GOT3 (cell line): ENCODE data around the gene SPATA3.

Experiments used
- DNase-seq: peaks from one replicate; lab custom pipeline; 2025; ENCODE audit warnings: mixed read lengths; lab: John Stamatoyannopoulos, UW

SPATA3 gene

GRCh38 chr2:230968921-230969658 is 26.8 kb upstream of the SPATA3 start:
- no peak for DNase-seq

DNA sequence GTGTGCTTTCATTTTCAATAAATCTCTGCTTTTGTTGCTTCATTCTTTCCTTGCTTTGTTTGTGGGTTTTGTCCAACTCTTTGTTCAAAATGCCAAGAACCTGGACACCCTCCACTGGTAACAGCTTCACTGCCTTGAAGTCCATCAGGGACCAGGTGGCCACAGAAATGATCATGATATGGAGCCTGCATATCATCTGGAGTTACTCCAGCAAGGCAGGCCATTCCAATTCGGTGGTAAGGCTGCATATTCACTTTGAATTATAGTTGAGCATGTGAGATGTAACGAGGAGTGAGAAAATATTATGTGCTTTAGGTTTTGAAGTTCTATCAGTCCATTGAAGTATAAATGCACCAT is 26.3 kb upstream of the SPATA3 start:
- no peak for DNase-seq

GRCh38 chr2:230972046-230972445 is 23.9 kb upstream of the SPATA3 start:
- DNase-seq: no peak

DNA sequence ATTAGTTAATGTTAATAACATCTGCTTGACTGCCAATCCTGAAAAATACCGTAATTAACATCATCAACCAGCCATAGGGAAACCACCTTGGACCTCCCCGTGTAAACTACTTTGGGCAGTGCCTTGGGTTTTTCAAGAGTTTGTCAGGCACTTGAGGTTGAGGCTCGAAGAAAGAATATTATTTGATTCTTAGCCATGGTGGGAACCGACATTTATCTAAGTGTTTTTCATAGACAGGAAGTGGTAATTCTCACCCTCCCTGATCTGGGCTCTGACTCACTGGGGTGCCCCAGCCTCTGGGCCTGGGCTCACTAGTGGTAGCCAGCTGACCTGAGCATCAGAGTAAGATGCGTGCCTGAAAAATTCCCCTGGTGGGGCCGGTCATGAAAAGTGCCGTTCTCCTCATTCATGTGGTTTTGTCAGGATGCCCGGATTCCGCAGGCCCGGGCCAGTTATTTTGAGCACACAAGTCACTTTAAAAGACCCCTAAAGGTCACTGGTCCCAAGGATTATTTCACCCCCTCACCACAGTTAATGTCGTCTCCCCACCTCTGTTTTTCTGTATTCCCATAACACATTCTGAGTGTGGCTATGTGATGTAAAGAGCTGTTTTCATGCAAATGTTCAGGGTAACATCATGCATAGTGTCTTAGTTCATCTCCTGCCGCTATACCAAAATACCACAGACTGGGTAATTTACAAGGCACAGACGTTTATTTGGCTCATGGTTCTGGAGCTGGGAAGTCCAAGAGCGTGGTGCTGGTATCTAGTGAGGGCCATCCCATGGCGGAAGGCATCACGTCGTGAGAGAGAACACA is 21.6 kb upstream of the SPATA3 start:
- no peak for DNase-seq

DNA sequence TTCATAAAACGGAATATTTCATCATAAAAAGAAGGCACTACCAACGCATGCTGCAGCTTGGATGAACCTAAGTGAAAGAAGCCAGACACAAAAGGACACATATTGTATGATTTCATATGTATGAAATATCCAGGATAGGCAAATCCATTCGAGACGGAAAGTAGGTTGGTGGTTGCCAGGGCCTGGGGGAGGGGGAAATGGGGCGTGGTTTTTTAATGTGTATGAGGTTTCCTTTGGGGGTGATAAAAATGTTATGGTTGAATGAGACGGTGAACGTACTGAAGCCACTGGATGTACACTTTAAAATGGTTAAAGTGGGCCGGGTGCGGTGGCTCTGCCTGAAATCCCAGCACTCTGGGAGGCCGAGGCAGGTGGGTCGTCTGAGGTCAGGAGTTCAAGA is 20.0 kb upstream of the SPATA3 start:
- DNase-seq: no peak

DNA sequence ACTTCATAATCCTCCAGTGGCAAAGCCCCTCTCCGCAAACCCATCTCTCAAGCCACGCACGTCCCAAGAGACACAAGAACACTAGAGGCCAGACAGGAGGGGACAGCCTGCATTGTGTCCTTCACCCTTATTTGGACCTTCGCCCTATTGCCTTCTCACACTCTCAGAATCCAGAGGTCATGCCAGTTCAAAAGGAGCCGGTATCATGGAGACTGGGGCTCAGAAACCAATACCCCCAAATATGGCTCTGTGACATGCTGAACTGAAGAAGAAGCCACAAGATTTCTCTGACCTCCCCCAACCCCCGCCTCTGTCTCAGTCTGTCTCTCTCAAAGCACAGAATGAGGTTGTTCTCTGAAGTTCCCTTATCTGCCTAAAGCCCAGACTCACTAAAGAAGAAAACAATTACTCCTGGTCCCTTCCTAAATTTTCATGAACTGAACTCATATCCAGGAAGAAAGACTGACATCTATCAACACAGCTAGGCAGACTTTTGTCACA is 19.2 kb upstream of the SPATA3 start:
- no peak for DNase-seq

DNA sequence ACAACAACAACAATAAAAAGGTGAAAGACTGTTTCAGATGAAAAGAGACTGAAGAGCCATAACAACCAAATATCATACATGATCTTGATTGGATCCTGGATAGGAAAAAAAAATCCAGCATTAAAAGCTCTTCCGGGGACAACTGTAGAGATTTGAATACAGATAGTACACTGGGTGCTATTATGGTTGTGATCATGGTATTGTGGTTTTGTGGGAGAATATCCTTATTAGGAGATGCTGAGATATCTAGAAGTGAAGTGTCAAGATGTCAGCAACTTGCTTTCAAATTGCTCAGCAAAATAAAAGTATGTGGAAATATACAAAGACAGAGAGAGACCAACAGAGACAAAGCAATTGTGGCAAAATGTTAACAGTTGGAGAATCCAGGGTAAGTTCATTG is 15.5 kb upstream of the SPATA3 start:
- no peak for DNase-seq

GRCh38 chr2:230981704-230982103 is 14.2 kb upstream of the SPATA3 start:
- no peak for DNase-seq

GRCh38 chr2:230982126-230982525 is 13.8 kb upstream of the SPATA3 start:
- no peak for DNase-seq

GRCh38 chr2:230982528-230982927 is 13.4 kb upstream of the SPATA3 start:
- DNase-seq: no peak

DNA sequence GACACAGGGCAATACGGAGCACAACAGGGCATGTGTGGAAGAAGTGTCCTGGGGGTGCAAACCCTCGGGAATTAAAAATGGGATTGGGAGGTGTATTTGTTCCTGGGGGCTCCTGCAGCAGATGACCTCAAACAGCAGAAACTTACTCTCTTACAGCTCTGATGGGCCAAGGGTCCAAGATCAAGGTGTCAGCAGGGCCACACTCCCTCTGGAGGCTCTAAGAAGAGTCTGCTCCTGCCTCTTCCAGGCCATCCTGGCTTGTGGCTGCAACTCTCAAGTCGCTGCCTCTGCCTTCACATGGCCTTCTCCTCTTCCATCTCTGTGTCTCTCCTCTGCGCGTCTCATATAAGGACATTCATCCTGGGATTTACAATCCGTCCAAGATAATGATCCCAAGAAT is 12.4 kb upstream of the SPATA3 start:
- no peak for DNase-seq

DNA sequence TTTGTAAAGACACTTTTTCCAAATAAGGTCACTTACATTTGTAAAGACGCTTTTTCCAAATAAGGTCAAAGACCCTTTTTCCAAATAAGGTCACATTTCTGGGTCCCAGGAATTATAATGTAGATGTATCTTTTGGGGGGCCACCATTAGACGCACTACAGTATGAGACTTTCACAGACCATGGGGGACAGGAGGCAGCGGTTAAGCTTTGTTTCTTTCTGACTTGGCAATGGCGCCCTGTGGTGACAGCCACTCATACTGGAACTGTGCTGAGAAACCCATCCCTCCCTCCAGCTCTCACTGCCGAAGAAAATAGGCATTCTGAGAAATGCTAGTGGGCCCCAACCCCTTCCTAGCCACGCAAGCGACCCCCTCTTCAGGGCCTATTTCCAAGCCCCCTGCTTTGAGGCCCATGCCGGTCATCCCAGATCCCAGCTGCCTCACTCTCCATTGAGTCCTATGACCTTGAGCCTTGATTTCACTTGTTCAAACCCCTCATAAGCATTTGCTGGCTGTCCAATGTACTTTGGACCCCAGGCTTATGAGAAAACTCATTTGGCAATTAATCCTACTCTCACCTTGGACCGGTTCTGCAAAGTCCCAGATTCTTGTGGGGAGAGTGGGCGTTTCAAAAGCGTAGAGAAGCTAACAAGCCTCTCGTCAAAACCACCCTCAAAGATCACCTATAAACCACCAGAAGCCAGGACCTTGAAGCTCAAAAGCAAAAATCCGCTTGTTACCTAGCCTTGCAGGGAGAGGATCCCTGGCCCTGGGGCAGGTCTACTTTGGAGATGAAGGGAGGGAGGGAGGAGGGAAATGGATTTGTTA is 11.3 kb upstream of the SPATA3 start:
- no peak for DNase-seq

- no peak for DNase-seq
These were observed 10.2 kb upstream of the SPATA3 start for GRCh38 chr2:230985519-230986231.

- no peak for DNase-seq
These were observed 9.3 kb upstream of the SPATA3 start for GRCh38 chr2:230986520-230987136.

DNA sequence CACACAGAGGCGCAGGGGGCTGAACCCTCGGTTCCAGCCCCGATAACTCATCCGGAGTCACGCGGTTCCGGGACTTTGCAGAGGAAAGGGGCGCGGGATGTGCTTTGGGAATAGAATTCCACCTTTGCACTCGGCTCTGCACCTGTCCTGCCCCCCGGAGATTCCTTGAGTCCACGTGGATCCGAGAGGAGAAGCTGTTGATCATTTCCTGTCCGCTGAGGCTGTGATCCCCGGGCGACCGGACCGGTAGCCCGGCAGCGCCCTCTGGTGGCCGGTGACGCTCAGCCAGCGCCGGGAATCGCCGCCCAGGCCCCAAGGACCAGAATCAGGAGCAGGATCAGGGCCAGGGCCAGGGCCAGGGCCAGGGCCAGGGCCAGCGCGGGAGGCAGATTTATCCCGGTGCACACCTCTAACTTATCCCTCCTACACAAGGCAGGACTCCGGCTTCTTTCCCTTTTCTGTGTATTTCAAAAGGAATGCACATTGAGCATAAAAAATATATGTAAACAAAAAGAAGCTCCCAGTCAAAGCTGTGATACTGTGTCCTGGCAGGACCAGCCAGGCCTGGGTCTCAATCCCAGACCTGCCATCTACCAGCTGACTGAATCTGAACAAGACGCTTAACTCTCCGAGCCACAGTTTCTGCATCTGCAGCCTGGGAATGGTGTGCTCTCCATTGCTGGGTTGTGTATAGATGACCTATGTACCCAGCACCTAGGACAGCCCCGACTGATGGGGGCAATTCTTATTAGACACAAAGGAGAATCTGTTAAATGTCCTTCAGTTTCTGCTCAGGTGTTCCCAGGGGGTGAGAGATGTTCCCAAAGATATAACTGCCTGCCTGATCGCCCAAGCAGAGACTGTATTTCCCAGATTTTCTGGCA is 8.5 kb upstream of the SPATA3 start:
- DNase-seq: peak; percentile 58

DNA sequence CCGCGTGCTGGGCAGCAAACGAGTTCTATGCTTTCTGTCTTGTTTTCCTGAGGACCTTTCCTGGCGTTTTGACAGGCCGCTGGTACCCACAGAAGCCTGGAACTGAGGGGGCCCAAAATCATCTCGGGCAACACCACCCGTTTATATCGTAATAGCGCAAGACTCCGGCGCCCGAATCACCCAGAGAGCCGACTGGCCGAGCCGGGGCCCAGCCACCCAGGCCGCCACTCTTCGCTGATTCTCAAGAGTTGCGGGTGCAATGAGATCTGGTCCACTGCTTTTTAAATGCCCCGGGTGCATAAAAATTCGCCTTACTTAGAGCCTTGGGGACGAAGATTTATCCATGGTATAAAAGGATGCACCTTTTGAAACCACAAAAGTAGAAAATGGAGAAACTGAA is 6.2 kb upstream of the SPATA3 start:
- DNase-seq: no peak

DNA sequence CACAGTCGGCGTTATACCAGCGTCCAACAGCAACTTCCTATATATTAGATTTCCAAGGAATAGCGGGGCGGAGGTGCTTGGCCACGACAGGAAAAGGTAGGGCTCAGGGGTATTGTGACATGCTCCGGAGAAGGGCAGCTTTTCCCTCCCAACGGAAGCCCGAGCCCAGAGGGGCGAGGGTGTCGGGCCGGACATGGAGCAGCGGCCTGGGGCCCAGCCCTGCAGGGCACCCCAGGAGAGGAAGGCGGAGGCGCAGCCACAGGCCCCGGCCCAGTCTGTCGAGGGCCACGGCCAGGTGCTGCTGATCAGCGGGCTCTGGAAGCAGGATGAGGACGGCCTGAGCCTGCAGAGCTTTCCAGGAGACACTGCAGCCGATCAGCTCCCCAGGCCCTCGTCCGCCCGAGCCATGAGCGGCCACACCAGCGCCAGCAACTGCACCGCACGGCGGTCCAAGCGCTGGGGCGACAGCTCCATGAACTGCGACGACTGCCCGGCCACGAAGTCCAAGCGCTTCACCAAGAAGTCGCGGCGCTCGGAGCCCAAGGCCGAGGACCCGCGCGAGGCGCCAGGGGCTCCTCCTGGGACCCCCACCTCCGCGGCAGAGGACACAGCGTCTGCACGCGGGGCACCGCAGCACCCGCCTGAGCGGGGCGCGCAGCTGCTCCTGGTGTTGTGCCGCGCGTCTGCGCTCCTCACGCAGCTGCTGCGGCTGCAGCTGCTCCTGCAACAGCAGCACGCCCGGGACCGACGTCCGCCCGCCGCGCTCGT is 5.6 kb upstream of the SPATA3 start:
- no peak for DNase-seq

DNA sequence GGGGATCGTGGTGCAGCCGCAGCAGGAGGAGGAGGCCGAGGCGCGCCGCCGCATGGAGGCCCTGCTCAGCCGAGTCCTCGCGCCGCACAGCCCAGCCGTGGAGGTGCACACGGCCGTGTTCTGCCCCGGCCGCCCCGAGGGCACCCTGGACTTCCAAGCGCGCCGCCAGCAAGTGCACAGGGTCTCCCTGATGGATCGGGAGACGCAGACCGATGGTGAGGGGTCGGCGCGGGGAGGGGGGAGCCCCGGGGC is 5.1 kb upstream of the SPATA3 start:
- DNase-seq: no peak

DNA sequence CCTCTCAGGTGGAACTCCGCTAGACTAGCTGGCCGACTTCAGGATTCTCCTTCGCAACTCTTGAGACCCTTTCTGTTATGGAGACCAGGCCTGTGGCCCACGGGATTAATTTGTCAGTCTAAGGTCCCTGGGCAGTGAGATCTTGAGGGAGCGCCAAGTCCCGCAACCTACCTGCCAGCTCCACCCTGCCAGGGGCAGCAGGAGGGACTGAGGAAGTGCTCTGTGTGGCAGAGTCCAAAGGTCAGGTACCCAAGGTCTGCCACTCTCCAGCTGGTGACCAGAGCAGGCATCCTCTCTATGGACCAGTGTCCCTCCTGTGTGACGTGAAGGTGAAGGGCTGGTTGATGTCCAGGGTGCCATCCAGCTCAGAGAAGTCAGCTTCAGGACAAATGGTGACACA is 4.3 kb upstream of the SPATA3 start:
- DNase-seq: no peak

GRCh38 chr2:230996661-230997060 is 740 bp downstream of the SPATA3 start:
- DNase-seq: no peak
